HG03103 (cell line): ENCODE data around the gene IDNK.

Experiments
- ATAC-seq: cut with Tn5 transposase; IDR thresholded peaks from one replicate; pipeline ENCODE4 v1.9.1; 2021; ENCODE audit warnings: low read depth; ENCODE audit not compliant: unreplicated experiment

Gene IDNK

DNA sequence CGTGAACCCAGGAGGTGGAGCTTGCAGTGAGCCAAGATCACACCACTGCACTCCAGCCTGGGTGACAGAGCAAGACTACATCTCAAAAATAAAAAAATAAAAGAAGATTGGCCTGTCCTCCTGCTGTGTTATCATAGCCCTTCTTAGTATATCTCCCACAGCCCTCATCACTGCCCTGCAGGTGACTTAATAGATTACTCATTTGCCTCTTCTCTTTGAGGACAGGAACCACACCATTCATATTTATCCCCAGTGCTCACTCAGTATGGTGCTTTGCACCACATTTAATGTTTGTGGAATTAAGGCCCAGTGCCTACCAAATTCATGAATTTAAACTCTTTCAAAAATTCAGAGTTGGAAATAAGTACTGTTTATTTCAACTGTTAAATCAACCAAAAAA is 10.3 kb downstream of the IDNK start:
- no peak for ATAC-seq

DNA sequence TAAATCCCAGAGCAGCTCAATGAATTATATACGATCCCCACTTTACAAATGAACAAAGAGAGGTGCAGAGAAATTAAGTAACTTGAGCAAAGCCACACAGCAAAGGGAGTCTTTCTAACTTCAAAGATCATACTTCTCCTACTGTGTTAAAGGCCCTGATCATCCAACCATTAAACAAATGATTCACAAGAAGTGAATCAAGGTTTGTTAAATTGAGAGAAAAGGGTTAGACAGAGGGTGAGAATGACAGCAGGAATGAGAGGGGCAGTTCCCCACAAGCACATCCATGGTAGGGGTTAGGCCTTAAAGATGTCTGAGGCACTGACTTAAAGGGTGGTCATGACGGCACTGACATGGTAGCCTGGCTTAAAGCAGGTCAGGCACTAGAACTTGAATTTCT is 10.7 kb downstream of the IDNK start:
- ATAC-seq = no peak

DNA sequence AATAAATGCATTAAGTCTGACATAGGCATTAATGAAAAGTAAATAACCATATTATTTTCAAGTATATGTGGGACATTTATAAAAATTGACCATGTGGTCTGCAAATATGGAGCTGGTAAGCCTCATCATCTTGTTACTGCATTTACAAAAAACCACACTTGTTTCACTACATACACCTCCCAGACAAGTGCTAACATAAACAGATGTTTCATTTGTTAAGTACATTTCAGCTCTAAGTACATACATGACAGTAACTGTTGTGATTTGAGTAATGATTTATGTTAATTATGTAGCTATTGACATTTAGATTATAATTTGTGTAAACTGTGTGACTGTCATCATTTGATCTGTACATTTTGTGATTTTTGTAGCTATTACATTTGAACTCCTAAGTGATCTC is 13.9 kb downstream of the IDNK start:
- no peak for ATAC-seq

DNA sequence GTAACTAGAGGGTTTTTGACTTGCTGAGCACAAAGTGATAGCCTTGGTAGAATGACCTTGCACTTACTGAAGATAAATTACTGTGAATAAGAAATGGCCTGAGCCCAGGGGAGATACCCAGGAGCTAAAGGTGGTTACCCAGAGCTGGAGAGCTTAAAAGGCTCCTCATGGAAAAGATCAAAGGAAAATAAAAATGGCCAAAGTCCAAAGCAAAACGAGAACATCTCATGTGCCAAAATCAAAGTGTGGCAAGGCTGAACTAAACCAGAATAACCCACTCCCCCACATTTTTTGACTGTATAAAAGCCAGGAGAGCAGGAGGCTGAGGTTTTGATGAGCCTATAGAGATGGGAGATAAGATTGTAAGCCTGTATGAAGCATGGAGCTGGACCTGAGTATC is 14.4 kb downstream of the IDNK start:
- no peak for ATAC-seq

DNA sequence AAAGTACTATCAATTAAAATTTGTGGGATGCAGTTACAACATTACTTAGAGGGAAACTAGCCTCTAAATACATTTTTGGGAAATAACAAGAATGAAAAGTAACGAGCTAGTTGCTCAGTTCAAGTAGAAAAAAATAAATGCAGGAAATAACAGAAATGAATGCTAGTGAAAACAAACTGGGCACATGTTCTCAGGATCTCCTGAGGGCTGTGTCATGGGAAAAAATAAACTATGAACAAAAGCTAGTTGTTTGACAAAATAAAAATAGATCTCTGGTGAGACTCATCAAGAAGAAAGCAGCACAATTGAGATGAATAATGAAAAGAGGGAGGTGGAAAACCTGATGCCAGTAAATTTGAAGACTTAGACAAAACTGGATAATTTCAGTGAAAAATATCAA is 16.3 kb downstream of the IDNK start:
- ATAC-seq = no peak

DNA sequence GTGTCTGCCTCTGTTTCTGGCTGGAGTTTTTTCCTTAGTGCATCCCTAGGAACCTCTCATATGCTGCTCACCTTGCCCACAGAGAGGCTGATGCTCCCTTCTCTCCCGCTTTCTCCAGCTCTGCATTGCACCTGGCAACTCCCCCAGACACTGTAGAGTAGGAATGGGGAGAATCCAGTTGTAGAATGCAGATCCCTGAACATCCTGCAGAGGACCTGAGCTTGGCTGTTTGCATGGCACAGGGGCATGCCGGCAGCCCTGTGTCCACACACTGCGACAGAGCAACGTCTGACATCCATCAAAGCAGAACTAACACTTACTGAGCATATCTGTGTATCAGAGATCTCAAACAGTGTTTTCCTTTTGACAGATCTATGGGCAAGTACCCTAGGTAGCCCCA is 19.9 kb downstream of the IDNK start:
- ATAC-seq = no peak

DNA sequence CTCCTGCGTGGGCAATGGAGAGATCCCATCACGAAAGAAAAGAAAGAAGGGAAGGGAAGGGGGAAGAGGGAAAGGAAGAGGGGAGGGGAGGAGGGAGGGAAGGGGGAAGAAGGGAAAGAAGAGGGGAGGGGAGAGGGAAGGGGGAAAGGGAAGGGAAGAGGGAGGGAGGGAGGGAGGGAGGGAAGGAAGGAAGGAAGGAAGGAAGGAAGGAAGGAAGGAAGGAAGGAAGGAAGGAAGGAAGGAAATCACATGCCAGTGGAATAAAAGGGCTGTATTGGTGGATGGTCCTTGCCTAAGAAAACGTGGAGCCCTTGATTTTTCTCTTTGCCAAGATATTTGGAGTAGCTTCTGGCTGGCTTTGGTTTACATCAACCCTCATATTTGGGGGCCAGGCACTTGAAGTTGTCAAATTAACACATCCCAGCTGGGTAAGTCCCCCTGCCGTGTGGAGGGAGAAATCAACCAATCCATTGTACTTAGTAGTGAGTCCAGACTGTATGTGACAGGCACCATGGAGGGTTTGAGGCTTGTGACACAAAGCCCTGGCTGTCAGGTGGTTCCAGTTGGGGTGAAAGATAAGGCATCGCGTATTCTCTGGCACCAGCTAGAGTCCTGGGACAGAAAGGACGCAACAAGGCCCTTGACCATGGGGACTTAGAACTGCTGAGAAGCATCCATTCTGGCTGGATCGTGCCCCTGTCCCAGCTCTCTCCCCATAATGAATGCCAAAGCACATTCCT is 23.7 kb downstream of the IDNK start:
- no peak for ATAC-seq

DNA sequence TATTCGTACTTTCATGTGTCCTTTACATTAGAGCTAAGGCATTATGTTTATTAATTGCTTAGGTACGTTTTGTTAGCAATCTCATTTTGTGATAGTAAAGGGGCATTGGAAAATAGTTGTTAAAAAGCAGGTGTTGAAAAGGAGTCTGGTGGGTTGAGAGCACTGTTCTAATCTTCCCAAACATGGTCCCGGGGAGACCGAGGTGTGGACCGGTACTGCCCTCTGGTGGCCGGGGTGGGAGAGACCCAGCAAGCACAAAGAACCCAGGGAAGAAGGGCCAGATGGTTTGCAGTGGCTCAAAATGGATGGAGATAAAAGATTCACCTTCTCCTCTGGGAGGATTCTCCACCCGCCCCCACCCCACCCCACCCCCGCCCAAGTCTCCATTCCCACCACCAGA is 26.1 kb downstream of the IDNK start:
- peak; percentile 61 for ATAC-seq

DNA sequence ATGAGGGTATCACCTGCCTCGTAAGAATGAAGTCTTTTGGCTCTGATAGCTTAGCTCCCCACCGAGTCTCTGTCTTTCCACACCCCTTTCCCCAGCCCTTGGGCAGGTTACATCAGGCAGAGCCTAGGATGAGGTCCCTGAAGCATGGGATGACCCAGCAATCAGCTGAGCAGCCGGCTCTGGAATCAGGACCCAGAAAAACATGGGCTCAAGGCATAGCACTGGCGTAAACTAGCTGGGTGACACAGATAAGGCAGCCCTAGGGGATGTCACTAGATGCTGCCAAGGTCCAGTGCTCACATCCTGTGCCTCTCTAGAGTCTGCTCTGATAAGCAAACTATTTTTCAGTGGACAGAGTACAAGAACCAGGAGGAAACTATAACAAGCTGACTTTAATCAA is 26.6 kb downstream of the IDNK start:
- no peak for ATAC-seq

DNA sequence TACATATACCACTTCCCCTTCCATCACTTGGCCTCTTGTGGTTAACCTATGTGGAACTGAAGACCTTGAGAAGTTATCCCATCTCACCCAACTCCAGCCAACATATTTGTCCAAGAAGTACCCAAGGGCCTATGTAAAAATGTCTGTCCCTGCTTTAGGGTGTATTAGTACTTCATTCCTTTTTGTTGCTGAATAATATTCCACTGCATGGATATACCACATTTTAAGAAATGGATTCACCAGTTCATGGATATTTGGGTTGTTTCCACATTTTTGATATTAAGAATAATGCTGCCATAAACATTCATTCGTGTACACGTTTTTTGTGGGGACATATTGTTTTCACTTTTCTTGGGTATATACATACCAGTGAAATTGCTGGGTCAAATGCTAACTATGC is 28.6 kb downstream of the IDNK start:
- ATAC-seq = no peak

DNA sequence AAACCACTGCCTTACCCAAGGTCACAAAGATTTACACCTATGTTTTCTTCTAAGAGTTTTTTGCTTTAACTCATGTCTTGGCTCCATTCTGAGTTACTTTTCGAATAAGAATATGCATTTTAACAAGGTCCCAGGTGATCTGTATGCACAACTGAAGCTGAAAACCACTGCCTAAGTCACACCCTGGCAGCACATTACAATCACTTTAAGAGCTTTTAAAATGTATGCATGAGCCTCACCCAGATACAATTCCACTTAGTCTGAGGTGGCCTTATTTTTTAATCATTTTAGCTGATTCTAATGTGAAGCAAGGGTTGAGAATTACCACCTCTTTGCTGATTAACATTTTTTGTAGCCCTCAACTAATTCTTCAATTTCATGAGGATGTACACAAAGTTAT is 29.5 kb downstream of the IDNK start:
- no peak for ATAC-seq

DNA sequence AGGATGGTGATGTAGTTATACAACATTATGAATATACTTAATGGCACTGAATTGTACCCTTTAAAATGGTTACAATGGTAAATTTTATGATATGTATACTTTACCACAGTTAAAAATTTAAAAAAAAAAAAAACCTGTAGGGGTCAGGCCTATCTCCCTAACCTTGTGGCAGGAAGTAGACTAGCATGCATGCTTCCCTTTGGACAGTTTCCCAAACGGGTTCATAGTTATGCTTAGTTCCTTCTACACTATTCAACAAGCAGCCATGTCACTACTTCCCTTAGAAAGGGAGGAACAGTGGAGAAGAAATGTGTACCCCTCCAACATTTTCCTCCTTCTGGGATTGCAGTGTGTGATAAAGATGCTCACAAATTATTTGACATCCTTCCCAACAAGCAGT is 32.5 kb downstream of the IDNK start:
- ATAC-seq = no peak

DNA sequence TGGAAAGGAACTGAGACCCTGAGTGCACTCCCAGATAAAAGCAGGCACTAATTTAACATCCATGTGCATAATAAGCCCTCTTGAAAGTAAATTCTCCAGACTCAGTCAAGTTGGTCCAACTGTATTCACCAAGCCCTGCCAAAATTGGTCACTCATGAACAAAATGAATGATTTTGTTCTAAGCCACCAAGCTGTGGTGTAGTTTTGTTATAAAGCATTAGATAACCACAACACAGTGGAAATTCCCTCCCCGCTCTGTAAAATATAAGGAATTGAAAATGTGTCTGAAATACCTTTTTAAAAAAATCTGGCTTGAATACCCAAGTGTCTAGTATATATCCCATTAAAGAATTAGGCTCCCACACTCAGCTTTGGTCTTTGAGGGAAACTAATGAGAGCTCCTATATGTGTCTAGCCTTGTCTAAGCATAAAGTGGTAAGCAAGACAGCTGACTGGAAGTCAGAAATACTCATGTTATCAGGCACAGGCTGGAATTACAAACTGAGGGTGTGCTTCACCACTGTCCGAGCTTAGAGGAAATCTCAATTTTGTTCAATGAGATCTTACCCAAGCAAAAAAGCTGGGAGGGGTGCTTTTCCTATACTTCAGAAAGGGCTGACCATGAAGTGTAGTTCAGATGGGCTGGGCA is 33.2 kb downstream of the IDNK start:
- ATAC-seq = no peak

DNA sequence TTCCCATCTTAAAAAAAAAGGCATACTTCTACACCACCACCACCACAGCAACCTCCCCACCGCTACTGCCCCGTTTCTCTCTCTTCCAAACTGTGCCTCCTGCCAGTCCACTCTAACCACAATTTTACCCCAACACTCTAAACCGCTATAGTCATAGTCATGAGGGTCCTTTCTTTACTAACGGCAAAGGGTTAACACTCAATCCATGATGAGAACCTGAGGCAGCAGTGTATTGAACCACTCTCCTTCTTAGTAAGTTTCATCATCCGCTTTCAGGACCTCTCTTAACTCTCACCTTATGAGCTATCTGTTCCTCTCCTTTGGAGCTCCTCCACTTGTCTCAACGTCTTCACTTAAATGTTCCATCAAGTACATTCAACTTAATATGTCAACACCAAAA is 34.0 kb downstream of the IDNK start:
- peak; percentile 51 for ATAC-seq

DNA sequence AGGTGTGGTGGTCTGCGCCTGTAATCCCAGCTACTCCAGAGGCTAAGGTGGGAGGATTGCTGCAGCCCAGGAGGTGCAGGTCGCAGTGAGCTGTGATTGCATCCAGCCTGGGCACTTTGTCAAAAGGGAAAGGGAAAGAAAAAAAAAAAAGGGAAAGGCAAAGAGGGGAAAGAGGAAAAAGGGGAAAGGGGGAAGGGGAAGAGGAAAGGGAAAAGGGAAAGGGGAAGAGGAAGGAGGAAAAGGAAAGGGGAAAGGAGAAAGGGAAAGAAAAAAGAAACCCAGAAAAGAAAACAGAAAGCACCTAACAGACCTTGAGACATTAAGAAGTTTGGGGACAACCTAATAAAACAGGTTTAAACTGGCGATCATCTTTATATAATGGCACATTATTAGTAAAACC is 40.0 kb downstream of the IDNK start:
- ATAC-seq = no peak

DNA sequence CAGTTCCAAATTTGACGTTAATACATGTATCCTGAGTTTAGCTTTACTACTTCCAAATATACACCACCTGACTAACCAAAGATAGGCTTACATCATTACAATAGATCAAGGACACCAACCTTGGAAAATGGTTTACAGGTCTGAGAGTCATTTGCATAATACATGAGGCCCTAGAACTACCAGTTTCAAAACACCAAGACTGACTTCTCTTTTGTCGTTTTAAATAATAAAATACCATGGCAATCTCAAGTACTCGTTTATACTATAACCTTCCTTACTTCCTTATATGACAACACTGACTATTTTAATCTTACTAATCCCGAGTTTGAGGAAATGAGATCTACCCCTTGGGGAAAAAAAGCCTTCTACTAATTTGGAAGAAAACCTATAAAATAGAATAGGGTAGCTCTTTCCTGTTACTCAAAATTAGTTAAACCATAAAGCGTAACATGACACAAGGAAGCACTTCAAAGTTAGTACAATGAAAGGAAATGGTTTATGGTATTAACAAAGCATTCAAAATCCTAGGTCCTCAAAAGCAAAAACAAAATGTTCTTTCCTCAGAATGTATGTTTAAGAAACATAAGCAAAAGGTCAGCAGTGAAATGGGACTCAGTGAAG is 42.7 kb downstream of the IDNK start:
- ATAC-seq = peak; percentile 86

DNA sequence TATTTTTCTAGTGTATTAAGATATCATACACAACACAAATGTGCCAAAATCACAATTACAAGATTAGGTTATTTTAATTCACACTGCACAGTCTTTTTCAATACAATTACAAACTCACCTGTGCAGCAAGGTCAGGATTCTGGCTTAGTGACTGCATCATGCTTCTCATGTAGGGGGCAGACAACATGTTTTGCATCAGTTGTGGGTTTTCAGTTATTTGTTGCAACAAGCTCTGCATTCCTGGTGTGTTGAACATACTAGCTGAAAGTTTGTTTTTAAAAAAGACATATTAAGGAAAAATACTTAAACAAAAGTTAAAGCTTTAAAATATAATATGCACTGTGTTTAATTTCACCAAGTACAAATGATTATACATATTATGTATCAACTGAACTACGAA is 46.1 kb downstream of the IDNK start:
- no peak for ATAC-seq

DNA sequence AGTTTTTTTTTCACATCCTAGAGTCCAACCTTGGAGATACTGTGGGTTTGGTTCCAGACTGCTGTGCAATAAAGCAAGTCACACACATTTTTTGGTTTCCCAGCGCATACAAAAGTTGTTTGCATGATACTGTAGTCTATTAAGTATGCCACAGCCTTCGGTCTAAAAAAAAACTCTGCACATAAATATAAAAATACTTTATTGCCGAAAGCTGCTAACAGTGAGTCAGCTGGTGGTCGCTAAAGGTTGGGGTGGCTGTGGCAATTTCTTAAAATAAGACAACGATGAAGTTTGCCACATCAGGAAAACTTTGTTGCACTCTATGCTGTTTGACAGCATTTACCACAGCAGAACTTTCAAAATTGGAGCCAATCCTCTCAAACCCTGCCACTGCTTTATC is 47.4 kb downstream of the IDNK start:
- ATAC-seq = no peak

DNA sequence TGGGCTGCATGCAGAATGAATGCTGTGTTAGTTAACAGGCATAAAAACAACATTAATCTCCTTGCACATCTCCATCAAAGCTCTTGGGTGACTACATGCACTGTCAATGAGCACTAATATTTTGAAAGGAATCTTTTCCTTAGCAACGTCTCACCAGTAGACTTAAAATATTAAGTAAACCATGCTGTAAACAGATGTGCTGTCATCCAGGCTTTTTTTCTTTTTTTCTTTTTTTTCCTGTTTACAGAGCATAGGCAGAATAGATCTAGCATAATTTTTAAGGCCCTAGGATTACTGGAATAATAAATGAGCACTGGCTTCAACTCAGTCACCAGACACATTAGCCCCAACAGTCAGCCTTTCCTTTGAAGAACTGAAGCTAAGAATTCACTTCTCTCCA is 48.5 kb downstream of the IDNK start:
- no peak for ATAC-seq

DNA sequence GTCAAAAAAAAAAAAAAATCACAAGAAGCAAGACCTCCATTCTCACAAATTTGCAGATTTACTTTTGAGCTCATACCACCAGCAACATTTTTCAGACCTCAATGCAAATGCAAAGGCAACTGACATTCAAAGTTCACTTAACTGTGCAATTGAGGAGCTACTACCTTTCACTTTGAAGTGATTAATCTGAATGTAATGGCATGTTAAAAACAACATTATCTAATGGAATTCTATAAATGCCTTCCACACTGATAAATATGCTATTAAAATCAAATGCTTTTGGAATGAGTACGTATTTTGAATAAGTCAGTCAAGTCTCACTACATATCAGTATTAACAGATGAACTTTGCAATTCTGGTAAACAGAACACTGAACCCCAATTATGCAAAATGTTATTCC is 52.5 kb downstream of the IDNK start:
- no peak for ATAC-seq

DNA sequence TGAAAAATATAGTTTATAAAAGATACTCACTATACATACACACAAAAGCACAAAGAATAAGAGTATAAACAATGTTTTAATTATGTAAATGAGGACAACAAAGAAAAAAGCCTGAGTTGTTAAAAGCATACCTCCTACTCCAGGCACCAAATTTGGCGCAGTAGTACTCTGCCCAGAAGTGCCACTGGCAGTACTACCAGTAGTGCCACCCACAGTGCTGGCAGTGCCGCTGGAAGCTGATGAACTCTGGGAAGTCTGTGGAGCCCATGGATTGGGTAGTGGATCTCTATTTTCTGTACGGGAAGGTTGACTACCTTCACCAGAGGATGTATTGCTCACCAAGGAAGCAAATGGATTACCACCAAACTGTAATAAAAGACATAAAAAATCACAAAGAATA is 54.7 kb downstream of the IDNK start:
- ATAC-seq = no peak

DNA sequence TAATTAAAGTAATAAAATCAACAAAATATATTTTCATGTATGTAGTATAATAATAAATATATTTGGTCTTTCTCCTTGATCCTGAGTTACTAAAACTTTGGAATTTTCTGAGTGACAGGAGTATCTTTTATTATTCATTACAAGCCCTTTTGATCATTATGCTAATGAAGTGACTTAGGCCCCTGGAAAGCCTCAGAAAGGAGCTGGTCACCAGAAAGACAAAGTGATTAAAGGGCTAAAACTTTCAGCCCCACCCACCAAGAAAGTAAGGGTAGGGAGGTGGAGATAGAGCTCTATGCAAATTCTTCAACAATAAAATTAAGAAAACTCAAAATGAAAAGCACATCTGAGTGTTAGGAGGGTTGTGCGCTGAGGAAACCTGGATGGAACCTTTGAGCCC is 57.3 kb downstream of the IDNK start:
- ATAC-seq = no peak
